ENCODE measurements around the gene SAMSN1. TPM values are rescaled to one million over a fixed set of nuclear protein-coding genes. Genes with fewer than 3 reads are reported as not detected.
A peak's percentile ranks its signal among the peaks of the same experiment; 100 is the strongest.

SAMSN1 gene
- 0.35 TPM in 1 of 2 replicates, not detected in the other for total RNA-seq

- DNase-seq (ENCODE audit: low read depth), result no peak
These were observed at the start of gene SAMSN1 for GRCh38 chr21:14545906-14546480. Gene SAMSN1, minus strand, starts transcription at chr21:14546315. Its CDS starts 54 bp downstream, at chr21:14546261.

- DNase-seq (ENCODE audit: low read depth), result no peak
These were observed 49.3 kb upstream of the SAMSN1 start for GRCh38 chr21:14595449-14595848.

GRCh38 chr21:14594967-14595366 lies 48.9 kb upstream of the SAMSN1 start:
- no peak for DNase-seq (ENCODE audit: low read depth)

GRCh38 chr21:14593230-14593629 lies 47.1 kb upstream of the SAMSN1 start:
- DNase-seq (ENCODE audit: low read depth), result no peak

GRCh38 chr21:14592296-14593000 lies 46.3 kb upstream of the SAMSN1 start:
- no peak for DNase-seq (ENCODE audit: low read depth)

GRCh38 chr21:14591882-14592281 lies 45.8 kb upstream of the SAMSN1 start:
- DNase-seq (ENCODE audit: low read depth), result peak; percentile 79

GRCh38 chr21:14591377-14591776 lies 45.3 kb upstream of the SAMSN1 start:
- peak; percentile 9 for DNase-seq (ENCODE audit: low read depth)

- no peak for DNase-seq (ENCODE audit: low read depth)
These were observed 43.9 kb upstream of the SAMSN1 start for GRCh38 chr21:14589855-14590563.

GRCh38 chr21:14587266-14587665 lies 41.2 kb upstream of the SAMSN1 start:
- no peak for DNase-seq (ENCODE audit: low read depth)

- no peak for DNase-seq (ENCODE audit: low read depth)
These were observed 39.0 kb upstream of the SAMSN1 start for GRCh38 chr21:14585122-14585521.

- no peak for DNase-seq (ENCODE audit: low read depth)
These were observed 38.4 kb upstream of the SAMSN1 start for GRCh38 chr21:14584357-14585095.

GRCh38 chr21:14583629-14584255 lies 37.6 kb upstream of the SAMSN1 start:
- DNase-seq (ENCODE audit: low read depth), result no peak

- no peak for DNase-seq (ENCODE audit: low read depth)
These were observed 37.0 kb upstream of the SAMSN1 start for GRCh38 chr21:14582934-14583628.

- no peak for DNase-seq (ENCODE audit: low read depth)
These were observed 35.9 kb upstream of the SAMSN1 start for GRCh38 chr21:14581902-14582457.

GRCh38 chr21:14573244-14573643 lies 27.1 kb upstream of the SAMSN1 start:
- no peak for DNase-seq (ENCODE audit: low read depth)

- DNase-seq (ENCODE audit: low read depth), result no peak
These were observed 26.2 kb upstream of the SAMSN1 start for GRCh38 chr21:14572204-14572780.

- DNase-seq (ENCODE audit: low read depth), result no peak
These were observed 23.8 kb upstream of the SAMSN1 start for GRCh38 chr21:14569868-14570267.

- DNase-seq (ENCODE audit: low read depth), result no peak
These were observed 23.0 kb upstream of the SAMSN1 start for GRCh38 chr21:14569026-14569621.

- no peak for DNase-seq (ENCODE audit: low read depth)
These were observed 21.5 kb upstream of the SAMSN1 start for GRCh38 chr21:14567331-14568279.

All from renal cortical epithelial cell (primary cell).